GM12878 (cell line): ENCODE measurements around the gene DUSP22. TPM values are rescaled to one million over a fixed set of nuclear protein-coding genes. Genes with fewer than 3 reads are reported as not detected.
A peak's percentile ranks its signal among the peaks of the same experiment; 100 is the strongest.

Experiments used
- ATAC-seq: fragments of 200-7000 bp; cut with Tn5 transposase; 3 replicates; pipeline ENCODE4 v1.9.1; 2020; ENCODE audit warnings: mild to moderate bottlenecking, moderate library complexity
- BruUV-seq: library from RNA; stranded (reverse); fragments of 400-500 nt; replicated peaks from 2 replicates; lab custom pipeline; 2021; lab: Mats Ljungman, UMichigan
- CTCF ChIA-PET: fragments of 300-600 bp; sonication (Branson Sonifier 250); formaldehyde crosslinking; extraction: SDS; loops from one replicate; lab custom pipeline; 2021; ENCODE audit warnings: inconsistent platforms; lab: Yijun Ruan, JAX
- POLR2A ChIA-PET: fragments of 350-600 bp; formaldehyde crosslinking; extraction: SDS; loops from one replicate; lab custom pipeline; 2021; ENCODE audit warnings: inconsistent platforms; lab: Charles Lee
- RAD21 ChIA-PET: fragments of 300-600 bp; sonication (Branson Sonifier 250); formaldehyde crosslinking; loops from one replicate; lab custom pipeline; 2023; ENCODE audit warnings: antibody characterized with exemption; ENCODE audit not compliant: unreplicated experiment; lab: Charles Lee
- SMC1A ChIA-PET: fragments of 300-600 bp; sonication (Branson Sonifier 250); formaldehyde crosslinking; loops from one replicate; lab custom pipeline; 2023; ENCODE audit not compliant: unreplicated experiment, uncharacterized antibody; lab: Charles Lee
- DNase-seq: peaks from one replicate; pipeline ENCODE4 v3.0.0-alpha.2; 2011; ENCODE audit warnings: low read depth, low spot score
- FAIRE-seq: peaks from 3 replicates; lab custom pipeline; 2011; peaks lifted over from hg19 to GRCh38; lab: Jason Lieb, UNC
- H2AFZ ChIP-seq: 2 replicates; pipeline ENCODE4 v1.6.0; 2011; ENCODE audit warnings: low read depth, low read length, control low read depth; ENCODE audit not compliant: control insufficient read depth
- H3K27ac ChIP-seq: 2 replicates; pipeline ENCODE4 v1.5.1; 2011; ENCODE audit warnings: control low read depth; ENCODE audit not compliant: control insufficient read depth, insufficient read depth
- H3K27me3 ChIP-seq, 2 experiments: replicated peaks in 1 of 2; 2 replicates each; pipeline versions ENCODE4 v1.6.0 to v1.6.1; 2011; ENCODE audit warnings: low read length in 1 of 2; ENCODE audit not compliant: control insufficient read depth in 2 of 2, insufficient read depth in 2 of 2
- H3K36me3 ChIP-seq, 2 experiments: 2 replicates each; pipeline ENCODE4 v1.5.1; 2011; ENCODE audit warnings: low read length in 1 of 2; ENCODE audit not compliant: control insufficient read depth in 2 of 2, insufficient read depth in 2 of 2
- H3K4me1 ChIP-seq: 2 replicates; pipeline ENCODE4 v1.6.1; 2011; ENCODE audit warnings: mild to moderate bottlenecking, low read length, moderate library complexity, mixed read lengths; ENCODE audit not compliant: control insufficient read depth, insufficient read depth
- H3K4me2 ChIP-seq: 2 replicates; pipeline ENCODE4 v1.6.0; 2011; ENCODE audit warnings: control low read depth; ENCODE audit not compliant: control insufficient read depth, insufficient read depth
- H3K4me3 ChIP-seq: fragments of 200-600 bp; sonication (generic); 2 replicates; pipeline ENCODE4 v1.5.1; 2016
- H3K79me2 ChIP-seq: 2 replicates; pipeline ENCODE4 v1.6.0; 2011; ENCODE audit warnings: low read length; ENCODE audit not compliant: control insufficient read depth, insufficient read depth
- H3K9ac ChIP-seq: 2 replicates; pipeline ENCODE4 v1.8.0; 2011; ENCODE audit warnings: low read length, control low read depth, mixed read lengths; ENCODE audit not compliant: control insufficient read depth, insufficient read depth
- H3K9me3 ChIP-seq: replicated peaks from 3 replicates; pipeline ENCODE4 v1.5.1; 2011; ENCODE audit warnings: mild to moderate bottlenecking, low read length; ENCODE audit not compliant: control insufficient read depth, insufficient read depth
- H4K20me1 ChIP-seq: 2 replicates; pipeline ENCODE4 v1.6.0; 2011; ENCODE audit not compliant: control insufficient read depth, insufficient read depth
- ASH2L ChIP-seq: fragments of 300-600, 200-600 bp; sonication (generic); IDR thresholded peaks from 2 replicates; pipeline ENCODE4 v1.6.1; 2017; ENCODE audit warnings: low read depth, mild to moderate bottlenecking, borderline replicate concordance
- ATF7 ChIP-seq: fragments of 450-650 bp; IDR thresholded peaks from 2 replicates; pipeline ENCODE4 v1.6.1; 2016; ENCODE audit warnings: low read depth, mild to moderate bottlenecking
- BACH1 ChIP-seq: fragments of 450-650 bp; IDR thresholded peaks from 2 replicates; pipeline ENCODE4 v1.6.1; 2017; ENCODE audit warnings: mild to moderate bottlenecking, borderline replicate concordance
- CHD1 ChIP-seq: IDR thresholded peaks from 2 replicates; pipeline ENCODE4 v1.6.1; 2012; ENCODE audit warnings: low read depth, low read length, improper control_type of control experiment
- DPF2 ChIP-seq: fragments of 450-650 bp; IDR thresholded peaks from 2 replicates; pipeline ENCODE4 v1.6.1; 2017; ENCODE audit warnings: mild to moderate bottlenecking
- EED ChIP-seq: sonication (generic); IDR thresholded peaks from 2 replicates; pipeline ENCODE4 v1.6.1; 2016; ENCODE audit warnings: antibody characterized with exemption, low read depth
- EP300 ChIP-seq, 2 experiments: fragments of 150-350 bp in 1 of 2; IDR thresholded peaks; 2 replicates each; pipeline ENCODE4 v1.6.1; 2011 to 2012; ENCODE audit warnings: low read depth in 2 of 2, low read length in 2 of 2, borderline replicate concordance in 1 of 2, improper control_type of control experiment in 1 of 2, inconsistent platforms in 1 of 2; ENCODE audit not compliant: control insufficient read depth in 1 of 2
- IKZF1 ChIP-seq: fragments of 450-650 bp; conservative IDR thresholded peaks from 2 replicates; pipeline ENCODE4 v1.6.1; 2017; ENCODE audit warnings: antibody characterized with exemption, mild to moderate bottlenecking
- MYC ChIP-seq: IDR thresholded peaks from 2 replicates; pipeline ENCODE4 v1.6.1; 2011; ENCODE audit warnings: mild to moderate bottlenecking, low read length, moderate library complexity, inconsistent platforms; ENCODE audit not compliant: insufficient read depth, insufficient replicate concordance, insufficient read length, severe bottlenecking
- POU2F2 ChIP-seq: IDR thresholded peaks from 3 replicates; pipeline ENCODE4 v1.6.1; 2011; ENCODE audit warnings: low read depth, mild to moderate bottlenecking, low read length, borderline replicate concordance
- SMC3 ChIP-seq: IDR thresholded peaks from 2 replicates; pipeline ENCODE4 v1.6.1; 2011; ENCODE audit warnings: low read length, improper control_type of control experiment, borderline replicate concordance
- STAT3 ChIP-seq: IDR thresholded peaks from 2 replicates; pipeline ENCODE4 v1.6.1; 2011; ENCODE audit warnings: low read depth, low read length, improper control_type of control experiment
- TARDBP ChIP-seq: IDR thresholded peaks from 2 replicates; pipeline ENCODE4 v1.6.1; 2016; ENCODE audit warnings: borderline replicate concordance
- ZNF274 ChIP-seq: IDR thresholded peaks from one replicate; pipeline ENCODE4 v1.8.0; 2011; ENCODE audit not compliant: insufficient read length, insufficient read depth
- WGBS: methylation state at CpG from one replicate; pipeline ENCODE4 v1.1.6; 2016; ENCODE audit warnings: low lambda C conversion rate; ENCODE audit not compliant: insufficient replicate concordance, insufficient coverage; ENCODE audit errors: missing lambda C conversion rate; 5-methylcytosine and 5-hydroxymethylcytosine counted together
- in situ Hi-C: fragments of 300-500 bp; cut with MboI; formaldehyde crosslinking; loops from 9 replicates; pipeline ENCODE4 v1.14.3; 2018; ENCODE audit warnings: mixed read lengths
- intact Hi-C: fragments of 100-400 bp; cut with micrococcal nuclease; formaldehyde crosslinking; loops from one replicate; pipeline ENCODE4 v1.14.2; 2022; ENCODE audit not compliant: unreplicated experiment
- polyA plus RNA-seq, 11 experiments: library from polyadenylated mRNA; depleted of rRNA in 4 of 11; unstranded in 6 of 11; stranded (reverse) in 5 of 11; fragments of >200 nt; fragmentation: Nextera tagmentation in 4 of 11; fragmentation: Illumina TruSeq in 1 of 11; extraction: Ambion mirVana in 4 of 11; extraction: Trizol in 1 of 11; gene quantifications; 1 replicate in 1 of 11; 2 replicates in 10 of 11; pipeline versions ENCODE4 v1.2.1 to v1.2.3, GENCODE V29; 2011 to 2016; ENCODE audit warnings: inconsistent platforms in 2 of 11, missing spikeins in 2 of 11, low read depth in 1 of 11
- total RNA-seq, 4 experiments: library from RNA; depleted of rRNA in 3 of 4; stranded (reverse); fragments of >200 nt in 3 of 4; fragmentation: Illumina TruSeq in 1 of 4; extraction: Trizol in 1 of 4; gene quantifications; 2 replicates each; pipeline versions ENCODE4 v1.2.1 to v1.2.3, GENCODE V29; 2013 to 2021
- TF ChIP-seq, protein P1 (sequence below): fragments of 450-650 bp; IDR thresholded peaks from 2 replicates; pipeline ENCODE4 v1.6.1; 2017; ENCODE audit warnings: mild to moderate bottlenecking, moderate library complexity
- TF ChIP-seq, protein P2 (sequence below): IDR thresholded peaks from 2 replicates; pipeline ENCODE4 v1.6.1; 2012; ENCODE audit warnings: low read length, inconsistent platforms

The DUSP22 gene
- total and polyA plus RNA-seq, 10 of the 15 experiments (the other 5 are each of a cell fraction or from before 2014, with no cell fraction given): 78.9 to 156 (median 107) TPM

GRCh38 chr6:338815-339262 is 46.6 kb downstream of the DUSP22 start:
- Histone ChIP-seq H4K20me1 (no peaks in the 10 kb centered on the region; the same call in 1 of the 2 replicates), H3K27ac (peak overlapping the region; percentile 86), H3K4me2 (peak overlapping the region; percentile 73), H3K4me3 (peak overlapping the region; percentile 11), H3K4me1 (peaks cover 86% of the 10 kb centered on the region), H3K9ac (peak overlapping the region; percentile 57), H3K36me3 (peaks cover 10 to 11% of the 10 kb centered on the region in 2 experiments; a peak in 3 of 4 replicates), H3K79me2 (peaks cover 88% of the 10 kb centered on the region), H3K9me3 (no peaks in the 10 kb centered on the region), H3K27me3 (no peaks in the 10 kb centered on the region), H2AFZ (no peak overlapping the region)
- SMC1A ChIA-PET: interaction anchor here (0.6 to 17.1 kb wide), 26 partner anchors 8 to 188 kb away, joined by 3 to 707 read pairs (median 8); partner anchors contain the start of genes DUSP22 and IRF4
- BruUV-seq: no TSS peak
- RAD21 ChIA-PET: interaction anchor here (1.1 to 8.7 kb wide), 22 partner anchors 9 to 149 kb away, joined by 3 to 256 read pairs (median 8); partner anchors contain the start of genes DUSP22 and IRF4
- DNase-seq (no peak), ATAC-seq (peak; percentile 11), FAIRE-seq (no peak)
- in situ Hi-C loops: no loop called here
- 52% methylated on average over 4 of the region's 4 CpGs for WGBS
- intact Hi-C loops: loop anchor here (1.0 kb wide), 1 partner anchor 47 kb away; the partner anchor contains the start of gene DUSP22
- CTCF ChIA-PET: interaction anchor here (0.7 to 5.2 kb wide), 22 partner anchors 9 to 1098 kb away, joined by 3 to 64 read pairs (median 6); partner anchors contain the start of genes DUSP22 and IRF4
- POLR2A ChIA-PET: interaction anchor here (0.9 to 7.4 kb wide), 13 partner anchors 11 to 113 kb away, joined by 3 to 150 read pairs (median 6); partner anchors contain the start of genes DUSP22 and IRF4
- TF ChIP-seq ZNF274: no peak
- 0 out of 2 replicates have a peak, but pooled peaks have one; percentile 10 for TF ChIP-seq IKZF1
- no peak for TF ChIP-seq EP300 (IDR thresholded peaks at IDR 0.05; ENCODE audit: borderline replicate concordance in 1 of 2, control insufficient read depth in 1 of 2, low read depth in 2 of 2, low read length in 2 of 2)
- TF ChIP-seq SMC3: no peak
- no peak for TF ChIP-seq MYC
- 0 out of 2 replicates have a peak, but pooled peaks have one; percentile 42 for TF ChIP-seq STAT3
- TF ChIP-seq, protein P1, sequence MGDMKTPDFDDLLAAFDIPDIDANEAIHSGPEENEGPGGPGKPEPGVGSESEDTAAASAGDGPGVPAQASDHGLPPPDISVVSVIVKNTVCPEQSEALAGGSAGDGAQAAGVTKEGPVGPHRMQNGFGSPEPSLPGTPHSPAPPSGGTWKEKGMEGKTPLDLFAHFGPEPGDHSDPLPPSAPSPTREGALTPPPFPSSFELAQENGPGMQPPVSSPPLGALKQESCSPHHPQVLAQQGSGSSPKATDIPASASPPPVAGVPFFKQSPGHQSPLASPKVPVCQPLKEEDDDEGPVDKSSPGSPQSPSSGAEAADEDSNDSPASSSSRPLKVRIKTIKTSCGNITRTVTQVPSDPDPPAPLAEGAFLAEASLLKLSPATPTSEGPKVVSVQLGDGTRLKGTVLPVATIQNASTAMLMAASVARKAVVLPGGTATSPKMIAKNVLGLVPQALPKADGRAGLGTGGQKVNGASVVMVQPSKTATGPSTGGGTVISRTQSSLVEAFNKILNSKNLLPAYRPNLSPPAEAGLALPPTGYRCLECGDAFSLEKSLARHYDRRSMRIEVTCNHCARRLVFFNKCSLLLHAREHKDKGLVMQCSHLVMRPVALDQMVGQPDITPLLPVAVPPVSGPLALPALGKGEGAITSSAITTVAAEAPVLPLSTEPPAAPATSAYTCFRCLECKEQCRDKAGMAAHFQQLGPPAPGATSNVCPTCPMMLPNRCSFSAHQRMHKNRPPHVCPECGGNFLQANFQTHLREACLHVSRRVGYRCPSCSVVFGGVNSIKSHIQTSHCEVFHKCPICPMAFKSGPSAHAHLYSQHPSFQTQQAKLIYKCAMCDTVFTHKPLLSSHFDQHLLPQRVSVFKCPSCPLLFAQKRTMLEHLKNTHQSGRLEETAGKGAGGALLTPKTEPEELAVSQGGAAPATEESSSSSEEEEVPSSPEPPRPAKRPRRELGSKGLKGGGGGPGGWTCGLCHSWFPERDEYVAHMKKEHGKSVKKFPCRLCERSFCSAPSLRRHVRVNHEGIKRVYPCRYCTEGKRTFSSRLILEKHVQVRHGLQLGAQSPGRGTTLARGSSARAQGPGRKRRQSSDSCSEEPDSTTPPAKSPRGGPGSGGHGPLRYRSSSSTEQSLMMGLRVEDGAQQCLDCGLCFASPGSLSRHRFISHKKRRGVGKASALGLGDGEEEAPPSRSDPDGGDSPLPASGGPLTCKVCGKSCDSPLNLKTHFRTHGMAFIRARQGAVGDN: peak; percentile 65
- TF ChIP-seq BACH1: no peak
- TF ChIP-seq ASH2L: no peak
- 0 out of 2 replicates have a peak, but pooled peaks have one; percentile 63 for TF ChIP-seq DPF2
- TF ChIP-seq ATF7: no peak
- TF ChIP-seq TARDBP: no peak
- TF ChIP-seq, protein P2, sequence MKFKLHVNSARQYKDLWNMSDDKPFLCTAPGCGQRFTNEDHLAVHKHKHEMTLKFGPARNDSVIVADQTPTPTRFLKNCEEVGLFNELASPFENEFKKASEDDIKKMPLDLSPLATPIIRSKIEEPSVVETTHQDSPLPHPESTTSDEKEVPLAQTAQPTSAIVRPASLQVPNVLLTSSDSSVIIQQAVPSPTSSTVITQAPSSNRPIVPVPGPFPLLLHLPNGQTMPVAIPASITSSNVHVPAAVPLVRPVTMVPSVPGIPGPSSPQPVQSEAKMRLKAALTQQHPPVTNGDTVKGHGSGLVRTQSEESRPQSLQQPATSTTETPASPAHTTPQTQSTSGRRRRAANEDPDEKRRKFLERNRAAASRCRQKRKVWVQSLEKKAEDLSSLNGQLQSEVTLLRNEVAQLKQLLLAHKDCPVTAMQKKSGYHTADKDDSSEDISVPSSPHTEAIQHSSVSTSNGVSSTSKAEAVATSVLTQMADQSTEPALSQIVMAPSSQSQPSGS: no peak
- no peak for TF ChIP-seq CHD1
- peak; percentile 58 for TF ChIP-seq EED
- peak; percentile 43; the same call in 1 of the 3 replicates for TF ChIP-seq POU2F2
